Suppressor macrophage treated with lipopolysaccharide for 4 hours (primary cell): ENCODE data around the gene LEMD1.
"Not testable (repeated sequence)": the region's sequence is repeated elsewhere in the genome, so short reads cannot be mapped to it uniquely, and the experiment has no call there.

Experiments used
- DNase-seq: peaks from one replicate; pipeline ENCODE4 v3.0.0-alpha.2; 2020

LEMD1 gene

DNA sequence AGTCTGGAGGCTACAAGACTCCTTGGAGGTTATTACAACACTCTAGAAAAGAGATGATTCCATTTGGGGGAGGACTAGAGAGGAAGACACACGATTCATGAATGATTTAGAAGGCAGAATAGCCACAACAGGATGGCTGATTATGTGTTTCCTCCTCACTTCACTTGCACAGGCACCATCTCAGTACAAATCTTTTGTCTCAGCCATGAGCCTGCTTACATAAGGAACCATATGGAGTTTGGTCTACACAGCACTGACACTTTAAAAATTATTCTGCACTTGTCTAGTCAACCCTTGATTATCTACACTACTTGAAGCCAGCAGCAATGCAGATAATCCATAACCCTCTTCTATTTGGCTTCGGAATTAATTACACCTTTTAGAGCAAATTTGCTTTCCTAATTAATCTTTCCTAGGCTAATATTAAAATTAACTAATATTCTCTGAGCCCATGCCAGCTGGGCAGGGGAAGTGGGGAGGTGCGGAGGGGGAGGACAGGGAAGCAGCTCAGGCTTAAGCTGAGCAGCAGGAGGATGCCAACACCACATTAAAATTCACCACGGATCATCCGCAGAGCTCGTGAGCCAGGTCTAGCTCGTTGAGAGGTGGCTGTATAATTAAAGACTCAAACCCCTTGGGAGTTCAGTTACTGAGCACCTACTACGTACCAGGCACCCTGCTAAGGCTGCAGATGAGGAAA, 3.2 kb upstream of the LEMD1 start:
- DNase-seq: no peak

- no peak for DNase-seq
Measured at GRCh38 chr1:205423814-205424399, 2.1 kb upstream of the LEMD1 start.

- DNase-seq: no peak
Measured at GRCh38 chr1:205422993-205423642, 1.3 kb upstream of the LEMD1 start.

- DNase-seq: no peak
Measured at GRCh38 chr1:205420938-205421337, 918 bp downstream of the LEMD1 start.

DNA sequence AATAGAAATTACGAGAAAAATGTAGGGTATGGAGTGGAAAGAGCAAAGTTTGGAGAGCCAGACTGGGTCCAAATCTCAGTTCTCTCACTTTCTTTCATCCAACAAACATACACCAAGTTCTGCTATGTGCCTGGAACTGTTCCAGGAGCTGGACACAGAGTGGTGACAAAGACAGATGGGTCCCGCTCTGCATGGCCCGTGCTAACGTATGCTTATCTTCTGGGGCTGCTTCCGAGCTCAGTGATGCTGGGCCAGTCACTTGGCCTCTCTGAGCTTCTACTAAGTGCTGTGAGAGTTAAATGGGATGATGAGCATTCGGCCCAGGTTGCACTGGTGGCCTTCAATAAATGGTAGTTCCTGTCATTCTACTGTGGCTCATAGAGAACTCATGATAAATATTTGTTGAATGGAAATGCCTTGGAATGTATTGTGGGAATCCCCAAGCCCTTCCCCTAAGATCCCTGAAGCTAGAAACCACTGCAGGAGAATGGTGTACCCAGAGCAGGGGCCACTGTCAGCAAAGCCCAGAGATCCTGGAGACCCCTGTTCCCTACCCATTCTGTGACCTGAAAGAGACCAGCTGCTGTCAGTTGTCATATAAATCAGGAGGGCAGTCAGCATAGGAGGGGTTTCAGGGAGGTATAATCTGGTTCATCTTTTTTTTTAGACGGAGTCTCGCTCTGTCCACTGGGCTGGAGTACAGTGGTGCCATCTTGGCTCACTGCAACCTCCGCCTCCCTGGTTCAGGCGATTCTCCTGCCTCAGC, 3.8 kb downstream of the LEMD1 start:
- no peak for DNase-seq

- DNase-seq: no peak
Measured at GRCh38 chr1:205416322-205416721, 5.5 kb downstream of the LEMD1 start.

GRCh38 chr1:205410581-205411298, 11.1 kb downstream of the LEMD1 start:
- DNase-seq: no peak

DNA sequence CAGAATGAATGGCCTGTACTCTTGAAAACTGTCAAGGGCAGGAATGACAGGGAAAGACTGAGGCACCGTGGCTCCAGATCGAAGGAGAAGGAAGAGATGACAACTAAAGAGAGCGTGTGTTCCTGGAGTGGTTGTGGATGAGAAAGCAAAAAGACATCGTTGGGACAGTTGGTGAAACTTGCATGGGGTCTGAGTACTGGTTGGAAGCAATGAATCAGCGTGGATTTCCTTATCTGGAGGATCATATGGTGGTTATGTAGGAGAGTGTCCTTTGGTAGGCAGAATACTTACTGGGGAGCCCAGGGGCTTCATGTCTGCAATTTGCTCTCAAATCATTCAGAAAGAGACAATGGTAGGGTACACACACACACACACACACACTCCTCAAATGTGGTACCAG, 13.9 kb downstream of the LEMD1 start:
- DNase-seq: no peak

DNA sequence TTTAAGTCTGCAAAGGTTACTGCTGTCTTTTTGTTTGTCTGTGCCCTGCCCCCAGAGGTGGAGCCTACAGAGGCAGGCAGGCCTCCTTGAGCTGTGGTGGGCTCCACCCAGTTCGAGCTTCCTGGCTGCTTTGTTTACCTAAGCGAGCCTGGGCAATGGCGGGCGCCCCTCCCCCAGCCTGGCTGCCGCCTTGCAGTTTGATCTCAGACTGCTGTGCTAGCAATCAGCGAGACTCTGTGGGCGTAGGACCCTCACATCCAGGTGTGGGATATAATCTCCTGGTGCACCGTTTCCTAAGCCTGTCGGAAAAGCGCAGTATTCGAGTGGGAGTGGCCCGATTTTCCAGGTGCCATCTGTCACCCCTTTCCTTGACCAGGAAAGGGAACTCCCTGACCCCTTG, 15.6 kb downstream of the LEMD1 start:
- not testable (repeated sequence) for DNase-seq

- DNase-seq: not testable (repeated sequence)
Measured at GRCh38 chr1:205404484-205404883, 17.4 kb downstream of the LEMD1 start.

DNA sequence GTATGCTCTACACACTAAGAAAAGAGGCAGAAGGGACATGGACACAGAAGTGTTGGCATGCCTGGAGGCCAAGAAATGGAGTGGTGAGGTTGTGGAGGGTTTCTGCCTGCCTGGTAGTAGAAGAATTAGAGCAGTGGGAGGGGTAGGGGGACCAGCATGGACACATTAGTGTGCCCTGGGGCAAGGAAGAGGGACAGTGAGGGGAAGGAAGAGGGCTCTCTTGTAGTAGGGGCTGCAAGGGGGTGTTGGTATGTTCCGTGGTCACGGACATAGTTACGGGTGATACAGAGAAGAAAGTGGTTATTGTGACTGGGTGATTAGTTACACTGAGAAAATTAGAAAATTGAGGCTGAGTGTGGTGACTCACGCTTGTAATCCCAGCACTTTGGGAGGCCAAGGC, 23.3 kb downstream of the LEMD1 start:
- DNase-seq: no peak

DNA sequence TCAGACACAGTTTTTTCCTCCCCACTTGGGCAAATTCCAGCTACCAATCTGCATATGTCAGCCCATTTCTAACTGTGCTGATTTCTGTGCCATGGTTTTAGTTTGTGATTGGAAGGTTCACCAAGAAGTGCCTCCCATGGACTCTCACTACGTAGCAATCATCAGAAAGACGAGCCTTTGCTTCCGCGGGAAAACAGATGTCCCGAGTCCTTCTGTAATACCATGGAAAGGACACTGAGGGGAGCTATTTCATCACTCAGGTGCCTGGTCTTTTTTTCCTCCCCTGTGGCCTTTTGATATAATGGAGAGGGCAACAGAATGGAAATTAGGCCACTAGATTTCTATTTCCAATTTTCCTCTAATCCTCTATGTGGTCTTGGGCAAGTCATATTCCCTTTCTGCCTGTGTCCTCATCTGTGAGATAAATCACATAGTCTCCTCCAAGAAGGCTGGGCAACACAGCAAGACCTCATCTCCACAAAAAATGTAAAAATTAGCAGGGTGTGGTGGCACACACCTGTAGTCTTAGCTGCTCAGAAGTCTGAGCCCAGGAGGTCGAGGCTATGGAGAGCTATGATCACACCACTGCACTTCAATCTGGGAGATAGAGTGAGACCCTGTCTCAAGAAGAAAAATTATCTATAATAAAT, 24.8 kb downstream of the LEMD1 start:
- DNase-seq: peak; percentile 43

- DNase-seq: no peak
Measured at GRCh38 chr1:205395616-205396015, 26.2 kb downstream of the LEMD1 start.

DNA sequence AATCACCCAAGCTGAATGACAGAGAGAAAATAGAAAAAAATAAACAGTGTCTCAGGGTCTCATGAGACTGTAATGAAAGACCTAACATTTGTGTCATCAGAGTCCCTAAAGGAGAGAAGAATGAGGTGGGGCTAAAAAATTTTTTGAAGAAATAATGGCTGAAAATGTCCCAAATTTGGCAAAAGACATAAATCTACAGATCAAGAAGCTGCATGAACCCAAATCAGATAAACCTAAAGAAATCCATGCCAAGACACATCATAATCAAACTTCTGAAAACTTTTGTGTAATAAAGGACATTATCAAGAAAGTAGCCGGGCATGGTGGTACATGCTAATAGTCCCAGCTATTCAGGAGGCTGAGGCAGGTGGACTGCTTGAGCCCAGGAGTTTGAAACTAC, 29.2 kb downstream of the LEMD1 start:
- DNase-seq: no peak

DNA sequence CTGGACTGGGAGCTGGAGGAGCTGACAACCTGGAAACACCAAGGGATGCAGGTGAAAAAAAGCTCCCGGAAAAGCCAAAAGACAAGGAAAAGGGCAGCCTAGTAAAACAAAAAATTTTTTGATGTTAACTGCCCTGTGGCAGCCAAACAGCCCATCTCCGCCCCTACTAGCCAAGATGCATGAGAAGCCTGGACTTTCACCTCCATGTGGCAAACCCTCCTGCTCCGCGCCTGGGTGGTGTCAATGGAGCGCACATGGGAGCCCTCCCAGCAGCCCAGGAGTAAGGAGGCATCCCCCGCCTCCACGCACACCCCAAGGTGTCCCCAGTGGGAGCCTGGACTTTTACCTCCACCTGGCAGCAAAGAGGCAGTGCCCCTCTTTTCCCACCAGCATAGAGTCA, 30.5 kb downstream of the LEMD1 start:
- DNase-seq: no peak

DNA sequence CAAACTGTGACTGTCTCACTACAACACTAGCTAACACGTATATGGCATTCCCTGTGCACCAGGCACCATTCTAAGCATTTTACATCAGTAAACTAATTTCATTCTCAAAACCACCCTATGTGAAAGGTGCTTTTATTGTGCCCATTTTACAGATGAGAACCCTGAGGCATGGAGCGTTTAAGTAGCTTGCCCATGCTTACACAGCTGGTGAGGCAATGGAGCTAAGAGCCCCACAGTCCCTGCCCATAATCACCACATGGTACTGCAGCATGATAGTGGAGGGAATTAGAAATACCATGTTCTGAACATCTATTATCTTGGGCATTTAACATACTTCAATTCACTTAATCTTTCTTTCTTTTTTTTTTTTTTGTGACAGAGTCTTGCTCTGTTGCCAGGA, 34.0 kb downstream of the LEMD1 start:
- no peak for DNase-seq

- not testable (repeated sequence) for DNase-seq
Measured at GRCh38 chr1:205382990-205383389, 38.9 kb downstream of the LEMD1 start.

DNA sequence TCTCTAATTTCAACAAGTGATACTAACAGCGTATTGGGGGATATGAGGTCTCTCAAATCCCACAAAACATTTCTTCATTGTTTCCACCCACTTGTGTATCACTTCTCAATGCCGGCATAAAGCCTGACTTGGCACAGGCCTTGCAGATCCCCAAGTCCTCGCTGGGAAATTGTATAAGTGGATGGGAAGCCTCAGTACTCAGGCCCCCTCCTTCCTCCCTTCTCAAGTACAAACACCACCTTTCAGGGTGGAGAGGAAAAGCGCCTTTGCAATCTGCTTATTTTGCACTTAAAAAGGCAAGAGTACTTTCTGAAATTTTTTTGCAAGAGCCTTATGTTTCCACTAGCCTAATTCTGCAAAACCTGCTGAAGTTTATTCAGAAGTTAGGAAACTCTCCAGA, 39.3 kb downstream of the LEMD1 start:
- DNase-seq: no peak

GRCh38 chr1:205381305-205381704, 40.6 kb downstream of the LEMD1 start:
- no peak for DNase-seq

- no peak for DNase-seq
Measured at GRCh38 chr1:205380882-205381281, 41.0 kb downstream of the LEMD1 start.

GRCh38 chr1:205379056-205379455, 42.8 kb downstream of the LEMD1 start:
- DNase-seq: no peak

DNA sequence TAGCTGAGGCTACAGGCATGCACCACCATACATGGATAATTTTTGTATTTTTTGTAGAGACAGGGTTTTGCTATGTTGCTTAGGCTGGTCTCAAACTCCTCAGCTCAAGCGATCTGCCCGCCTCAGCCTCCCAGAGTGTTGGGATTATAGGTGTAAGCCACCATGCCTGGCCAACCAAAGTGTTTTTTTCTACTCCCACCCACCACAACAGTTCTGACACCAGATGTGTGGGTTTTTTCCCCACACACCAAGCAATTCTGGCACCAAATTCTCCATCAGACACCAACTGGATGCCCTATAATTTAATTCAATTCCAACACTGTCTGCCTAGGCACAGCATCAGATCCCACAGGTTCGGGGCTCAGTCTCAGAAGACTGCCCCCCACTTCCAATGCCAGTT, 44.5 kb downstream of the LEMD1 start:
- no peak for DNase-seq

DNA sequence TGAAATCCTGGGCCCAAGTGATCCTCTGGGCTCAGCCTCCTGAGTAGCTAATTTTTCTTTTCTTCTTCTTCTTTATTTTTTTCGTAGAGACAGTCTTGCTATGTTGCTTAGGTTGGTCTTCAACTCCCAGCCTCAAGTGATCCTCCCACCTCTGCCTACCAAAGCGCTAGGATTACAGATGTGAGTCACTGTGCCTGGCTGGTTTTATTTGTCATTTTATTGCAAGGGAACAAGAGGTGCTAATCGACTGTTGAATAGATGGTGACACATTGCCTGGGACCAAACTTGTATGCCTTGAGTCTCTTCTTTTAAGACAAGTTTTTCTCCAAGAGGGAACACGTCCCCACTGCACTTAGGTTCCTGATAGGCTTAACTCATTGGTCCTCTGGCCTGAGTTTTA, 45.1 kb downstream of the LEMD1 start:
- no peak for DNase-seq
